ENCODE results near the gene VWF.

VWF gene

GRCh38 chr12:6052940-6053329 lies 71.5 kb downstream of the VWF start:
- H3K79me2 ChIP-seq (ENCODE audit: low read length): no peaks in the 10 kb centered on the region
- no peak overlapping the region for H3K27ac ChIP-seq (ENCODE audit: low read length)
- peaks cover 11% of the 10 kb centered on the region for H3K27me3 ChIP-seq (ENCODE audit: low read depth, low read length)
- no peak overlapping the region for H3K4me3 ChIP-seq (ENCODE audit: low read length)
- no peak overlapping the region for H2AFZ ChIP-seq (ENCODE audit: low read depth, low read length)
- H3K4me1 ChIP-seq (ENCODE audit: low read length): no peaks in the 10 kb centered on the region
- no peaks in the 10 kb centered on the region for H3K36me3 ChIP-seq (replicated peaks; ENCODE audit: low read depth, low read length)
- no peak overlapping the region for H3K9ac ChIP-seq (ENCODE audit: low read length)
- no peak overlapping the region for H3K4me2 ChIP-seq (ENCODE audit: low read length)
- TF ChIP-seq EZH2phosphoT487 (IDR thresholded peaks at IDR 0.05; ENCODE audit: low read depth) (no peak), CTCF (IDR thresholded peaks at IDR 0.05; ENCODE audit: low read depth, low read length) (no peak)
- no peaks in the 10 kb centered on the region for H4K20me1 ChIP-seq (ENCODE audit: insufficient read depth, low read length)
- no peaks in the 10 kb centered on the region for H3K9me3 ChIP-seq (ENCODE audit: insufficient read depth, low read length)

GRCh38 chr12:6052206-6052939 lies 72.1 kb downstream of the VWF start:
- H3K79me2 ChIP-seq (ENCODE audit: low read length): no peaks in the 10 kb centered on the region
- peaks cover 11% of the 10 kb centered on the region for H3K27me3 ChIP-seq (ENCODE audit: low read depth, low read length)
- H3K27ac ChIP-seq (ENCODE audit: low read length): no peak overlapping the region
- H3K4me2 ChIP-seq (ENCODE audit: low read length): no peak overlapping the region
- no peaks in the 10 kb centered on the region for H3K4me1 ChIP-seq (ENCODE audit: low read length)
- H3K4me3 ChIP-seq (ENCODE audit: low read length): no peak overlapping the region
- H4K20me1 ChIP-seq (ENCODE audit: insufficient read depth, low read length): no peaks in the 10 kb centered on the region
- no peaks in the 10 kb centered on the region for H3K36me3 ChIP-seq (replicated peaks; ENCODE audit: low read depth, low read length)
- H2AFZ ChIP-seq (ENCODE audit: low read depth, low read length): no peak overlapping the region
- H3K9me3 ChIP-seq (ENCODE audit: insufficient read depth, low read length): no peaks in the 10 kb centered on the region
- TF ChIP-seq CTCF (IDR thresholded peaks at IDR 0.05; ENCODE audit: low read depth, low read length) (no peak), EZH2phosphoT487 (IDR thresholded peaks at IDR 0.05; ENCODE audit: low read depth) (no peak)
- no peak overlapping the region for H3K9ac ChIP-seq (ENCODE audit: low read length)

- Histone ChIP-seq H3K4me1 (ENCODE audit: low read length) (no peaks in the 10 kb centered on the region), H3K9ac (ENCODE audit: low read length) (no peak overlapping the region), H3K9me3 (ENCODE audit: insufficient read depth, low read length) (no peaks in the 10 kb centered on the region), H3K27ac (ENCODE audit: low read length) (no peak overlapping the region), H3K79me2 (ENCODE audit: low read length) (no peaks in the 10 kb centered on the region), H3K4me2 (ENCODE audit: low read length) (no peak overlapping the region), H3K4me3 (ENCODE audit: low read length) (no peak overlapping the region), H3K36me3 (replicated peaks; ENCODE audit: low read depth, low read length) (no peaks in the 10 kb centered on the region), H4K20me1 (ENCODE audit: insufficient read depth, low read length) (no peaks in the 10 kb centered on the region), H2AFZ (ENCODE audit: low read depth, low read length) (no peak overlapping the region), H3K27me3 (ENCODE audit: low read depth, low read length) (peaks cover 16% of the 10 kb centered on the region)
- TF ChIP-seq EZH2phosphoT487 (IDR thresholded peaks at IDR 0.05; ENCODE audit: low read depth): no peak
- TF ChIP-seq CTCF (IDR thresholded peaks at IDR 0.05; ENCODE audit: low read depth, low read length): no peak
Observed at GRCh38 chr12:6049992-6050391, 74.5 kb downstream of the VWF start.

- H3K79me2 ChIP-seq (ENCODE audit: low read length): no peaks in the 10 kb centered on the region
- TF ChIP-seq CTCF (IDR thresholded peaks at IDR 0.05; ENCODE audit: low read depth, low read length): no peak
- no peak for TF ChIP-seq EZH2phosphoT487 (IDR thresholded peaks at IDR 0.05; ENCODE audit: low read depth)
- no peak overlapping the region for H2AFZ ChIP-seq (ENCODE audit: low read depth, low read length)
- no peaks in the 10 kb centered on the region for H4K20me1 ChIP-seq (ENCODE audit: insufficient read depth, low read length)
- H3K4me1 ChIP-seq (ENCODE audit: low read length): no peaks in the 10 kb centered on the region
- H3K9ac ChIP-seq (ENCODE audit: low read length): no peak overlapping the region
- H3K4me2 ChIP-seq (ENCODE audit: low read length): no peak overlapping the region
- H3K9me3 ChIP-seq (ENCODE audit: insufficient read depth, low read length): no peaks in the 10 kb centered on the region
- no peaks in the 10 kb centered on the region for H3K36me3 ChIP-seq (replicated peaks; ENCODE audit: low read depth, low read length)
- no peak overlapping the region for H3K27ac ChIP-seq (ENCODE audit: low read length)
- H3K4me3 ChIP-seq (ENCODE audit: low read length): no peak overlapping the region
- peaks cover 20% of the 10 kb centered on the region for H3K27me3 ChIP-seq (ENCODE audit: low read depth, low read length)
Observed at GRCh38 chr12:6049587-6049986, 74.9 kb downstream of the VWF start.
